Subcutaneous adipose tissue (tissue), 4 donors: ENCODE measurements around the gene TMC5. TPM values are rescaled to one million over a fixed set of nuclear protein-coding genes. Genes with fewer than 3 reads are reported as not detected.

Experiments
- total RNA-seq, 4 donors: library from RNA; depleted of rRNA; stranded (reverse); fragments of >200 nt; gene quantifications; one replicate each; pipeline ENCODE4 v1.1.0, GENCODE V29; 2016
- TF ChIP-seq, protein P1 (sequence below): fragments of 450-650 bp; IDR thresholded peaks from one replicate; pipeline ENCODE4 v1.5.1; 2016; ENCODE audit warnings: low read depth, mild to moderate bottlenecking, control low read depth, antibody characterized with exemption, moderate library complexity

TMC5 gene
- total RNA-seq, 4 donors from 2014 or later: 0.16 to 0.22 (median 0.17) TPM; not detected in 1

DNA sequence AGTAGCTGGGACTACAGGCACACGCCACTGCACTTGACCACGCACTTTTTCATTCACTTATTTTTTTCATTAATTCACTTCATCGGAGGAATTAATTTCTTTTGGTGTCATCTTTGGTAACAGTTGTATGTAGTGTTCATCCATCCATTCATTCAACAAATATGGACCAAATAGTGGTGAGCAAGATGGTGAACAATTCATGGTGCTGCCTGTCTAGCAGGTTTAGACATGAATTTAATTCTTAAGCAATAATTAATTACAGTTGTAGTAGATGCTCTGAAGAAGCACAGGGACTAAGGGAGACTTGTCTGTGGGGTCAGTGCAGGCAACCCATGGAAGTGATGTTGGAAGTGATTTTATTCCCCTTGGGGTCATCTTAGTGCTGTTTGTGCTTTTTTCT is 81.8 kb downstream of the TMC5 start:
- TF ChIP-seq, protein P1, sequence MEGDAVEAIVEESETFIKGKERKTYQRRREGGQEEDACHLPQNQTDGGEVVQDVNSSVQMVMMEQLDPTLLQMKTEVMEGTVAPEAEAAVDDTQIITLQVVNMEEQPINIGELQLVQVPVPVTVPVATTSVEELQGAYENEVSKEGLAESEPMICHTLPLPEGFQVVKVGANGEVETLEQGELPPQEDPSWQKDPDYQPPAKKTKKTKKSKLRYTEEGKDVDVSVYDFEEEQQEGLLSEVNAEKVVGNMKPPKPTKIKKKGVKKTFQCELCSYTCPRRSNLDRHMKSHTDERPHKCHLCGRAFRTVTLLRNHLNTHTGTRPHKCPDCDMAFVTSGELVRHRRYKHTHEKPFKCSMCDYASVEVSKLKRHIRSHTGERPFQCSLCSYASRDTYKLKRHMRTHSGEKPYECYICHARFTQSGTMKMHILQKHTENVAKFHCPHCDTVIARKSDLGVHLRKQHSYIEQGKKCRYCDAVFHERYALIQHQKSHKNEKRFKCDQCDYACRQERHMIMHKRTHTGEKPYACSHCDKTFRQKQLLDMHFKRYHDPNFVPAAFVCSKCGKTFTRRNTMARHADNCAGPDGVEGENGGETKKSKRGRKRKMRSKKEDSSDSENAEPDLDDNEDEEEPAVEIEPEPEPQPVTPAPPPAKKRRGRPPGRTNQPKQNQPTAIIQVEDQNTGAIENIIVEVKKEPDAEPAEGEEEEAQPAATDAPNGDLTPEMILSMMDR: no peak

DNA sequence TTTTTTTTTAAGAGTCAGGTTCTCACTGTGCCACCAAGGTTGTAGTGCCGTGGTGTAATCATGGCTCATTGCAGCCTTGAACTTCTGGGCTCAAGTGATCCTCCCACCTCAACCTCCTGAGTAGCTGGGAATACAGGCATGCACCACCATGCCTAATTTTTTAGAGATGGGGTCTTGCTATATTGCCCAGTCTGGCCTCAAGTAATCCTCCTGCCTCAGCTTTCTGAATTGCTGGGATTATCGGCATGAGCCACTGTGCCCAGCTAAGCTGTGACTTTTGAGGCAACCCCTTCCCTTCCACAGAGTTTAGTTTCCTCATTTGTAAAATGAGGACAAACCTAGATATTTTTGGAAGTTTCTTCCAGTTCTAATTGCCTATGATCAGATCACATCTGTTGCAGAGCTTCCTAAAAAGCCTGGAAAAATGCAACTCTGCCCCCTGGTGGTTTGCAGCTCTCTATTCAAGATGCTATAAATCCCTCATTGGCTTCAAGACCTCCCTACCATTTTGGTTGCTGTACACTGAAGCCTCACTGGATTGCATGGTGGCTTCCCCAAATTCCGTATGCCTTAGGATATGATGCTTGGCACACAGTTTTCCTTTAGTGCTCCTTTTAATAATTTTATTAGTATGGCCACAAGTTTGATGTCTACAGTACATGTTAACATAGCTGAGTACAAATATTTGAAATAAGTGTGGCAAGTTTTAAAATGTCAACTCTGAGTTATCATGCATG is 84.9 kb downstream of the TMC5 start:
- TF ChIP-seq, protein P1: no peak

DNA sequence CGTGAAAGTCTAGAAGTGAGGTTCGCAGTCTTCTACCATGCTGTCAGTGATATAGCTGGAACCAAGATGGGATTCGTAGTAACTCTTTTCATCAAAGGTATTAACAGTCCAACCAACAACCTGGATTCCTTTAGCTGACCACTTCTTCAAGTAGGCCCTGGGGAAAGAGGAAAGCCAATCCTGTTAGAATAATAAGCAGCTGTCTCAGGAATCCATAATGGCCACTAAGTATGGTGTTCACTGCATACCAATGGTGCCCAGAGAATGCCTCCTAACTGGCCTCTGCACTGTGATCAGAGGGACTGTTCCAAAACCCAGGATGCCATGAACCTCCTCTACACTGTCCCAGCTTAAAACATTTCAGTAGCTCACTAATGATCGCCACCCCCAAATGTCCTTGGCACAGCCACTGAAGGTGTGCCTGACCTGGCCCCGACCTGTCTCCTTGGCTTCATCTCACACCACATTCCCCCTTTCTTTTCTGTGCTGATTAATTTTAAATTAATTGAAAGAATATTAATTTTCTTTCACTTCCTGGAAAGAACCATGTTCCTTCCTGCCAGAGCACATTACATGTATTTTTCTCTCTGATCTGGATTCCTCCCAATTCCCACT is 85.9 kb downstream of the TMC5 start:
- TF ChIP-seq, protein P1: no peak

DNA sequence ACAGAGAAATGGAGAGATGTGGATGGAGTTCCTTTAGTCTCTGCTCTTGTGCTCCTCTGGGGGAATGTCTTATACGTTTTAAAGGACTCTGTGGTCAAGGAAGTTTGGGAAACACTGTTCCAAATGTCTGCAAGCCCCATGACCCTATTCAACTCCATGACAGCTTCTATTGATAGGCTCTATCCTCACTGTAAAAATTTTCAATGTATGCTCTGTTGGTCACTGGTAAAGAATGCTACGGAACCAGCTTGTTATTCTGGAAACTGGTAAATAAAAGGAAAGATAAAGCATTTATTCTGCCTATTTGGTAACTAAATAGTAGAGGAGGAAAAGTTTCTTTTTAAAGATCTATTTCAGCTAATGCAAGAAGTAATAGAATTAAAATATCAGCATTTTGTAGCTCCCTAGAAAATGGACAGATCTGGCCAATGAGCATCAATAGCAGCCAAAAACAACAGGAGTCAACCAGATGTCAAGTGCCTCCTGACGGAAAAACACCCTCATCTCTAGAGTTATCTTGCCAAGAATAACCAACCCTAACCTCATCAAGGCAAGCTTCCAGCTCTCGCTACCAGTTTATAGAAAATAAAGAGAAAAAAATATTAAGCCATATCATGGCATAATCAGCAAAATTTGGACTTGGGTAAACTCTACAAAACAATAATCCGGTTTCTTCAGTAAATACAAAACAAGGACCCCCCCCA is 88.1 kb downstream of the TMC5 start:
- TF ChIP-seq, protein P1: no peak

DNA sequence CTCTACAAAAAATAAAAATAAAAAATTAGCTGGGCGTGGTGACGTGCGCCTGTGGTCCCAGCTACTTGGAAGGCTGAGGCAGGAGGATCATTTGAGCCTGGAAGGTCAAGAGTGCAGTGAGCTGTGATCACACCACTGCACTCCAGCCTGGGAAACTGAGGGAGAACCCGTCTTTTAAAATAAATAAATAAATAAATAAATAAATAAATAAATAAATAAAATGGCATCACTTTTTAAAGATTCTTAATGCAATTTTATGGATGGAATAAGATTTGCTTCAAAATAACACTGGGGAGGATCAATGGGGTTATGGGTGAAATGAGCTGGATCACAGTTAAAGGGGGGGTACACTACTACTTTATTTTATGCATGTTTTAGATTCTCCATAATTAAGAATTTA is 89.3 kb downstream of the TMC5 start:
- TF ChIP-seq, protein P1: no peak

DNA sequence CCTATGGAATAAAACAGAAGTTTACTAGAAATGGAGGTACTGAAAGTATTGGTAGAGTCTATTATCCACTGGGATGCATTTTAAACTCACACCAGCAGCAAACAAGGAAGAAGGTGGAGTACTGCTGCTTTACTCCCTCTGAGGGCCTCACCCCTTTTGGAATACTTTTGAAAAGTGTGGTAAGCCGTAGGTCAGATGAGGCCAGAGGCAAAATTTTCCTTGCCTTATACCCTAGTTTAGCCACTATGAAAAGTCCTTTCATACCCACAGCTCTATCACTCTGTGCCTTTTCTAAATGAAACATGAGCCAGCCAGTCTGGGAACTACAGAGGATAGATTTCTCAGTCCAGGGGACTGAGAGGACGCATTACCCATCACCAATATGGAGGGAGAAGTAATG is 90.2 kb downstream of the TMC5 start:
- TF ChIP-seq, protein P1: no peak

DNA sequence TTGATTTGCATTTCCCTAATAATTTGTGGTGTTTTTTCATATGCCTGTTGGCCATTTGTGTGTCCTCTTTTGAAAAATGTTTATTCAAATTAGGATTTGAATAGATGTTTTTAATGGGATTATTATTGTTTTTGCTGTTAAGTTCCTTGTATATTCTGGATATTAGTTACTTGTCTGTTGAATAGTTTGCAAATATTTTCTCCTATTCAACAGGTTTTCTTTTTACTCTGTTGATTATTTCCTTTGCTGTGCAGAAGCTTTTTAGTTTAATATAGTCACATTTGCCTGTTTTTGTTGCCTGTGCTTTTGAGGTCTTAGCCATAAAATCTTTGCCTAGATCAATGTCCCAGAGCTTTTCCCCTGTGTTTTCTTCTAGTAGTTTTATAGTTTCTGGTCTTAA is 94.6 kb downstream of the TMC5 start:
- TF ChIP-seq, protein P1: no peak
